WTC11 (cell line): ENCODE measurements around the gene FILIP1L. TPM values are rescaled to one million over a fixed set of nuclear protein-coding genes. Genes with fewer than 3 reads are reported as not detected.

Source experiments
- ATAC-seq: fragments of 200-7000 bp; cut with Tn5 transposase; 2 replicates; pipeline ENCODE4 v1.10.0; 2021; ENCODE audit warnings: mild to moderate bottlenecking, moderate library complexity
- CTCF ChIA-PET: fragments of 300-600 bp; sonication (Branson Sonifier 250); formaldehyde crosslinking; loops from one replicate; lab custom pipeline; 2021; ENCODE audit warnings: antibody characterized with exemption; lab: Charles Lee
- POLR2A ChIA-PET: fragments of 350-600 bp; sonication (Branson Sonifier 250); formaldehyde crosslinking; loops from one replicate; lab custom pipeline; 2021; ENCODE audit warnings: antibody characterized with exemption; lab: Charles Lee
- DNase-seq: peaks from one replicate; pipeline ENCODE4 v3.0.0; 2021; ENCODE audit warnings: low spot score
- H3K27ac Mint-ChIP-seq: 2 replicates; pipeline ENCODE4 v1.8.0; 2021; ENCODE audit warnings: mixed read lengths
- H3K27me3 Mint-ChIP-seq: 2 replicates; pipeline ENCODE4 v1.8.0; 2021; ENCODE audit warnings: low read depth, mild to moderate bottlenecking, moderate library complexity, mixed read lengths
- H3K36me3 Mint-ChIP-seq: 2 replicates; pipeline ENCODE4 v1.8.0; 2021; ENCODE audit warnings: mixed read lengths
- H3K4me1 Mint-ChIP-seq: 2 replicates; pipeline ENCODE4 v1.8.0; 2022; ENCODE audit warnings: mixed read lengths
- H3K4me3 Mint-ChIP-seq: 2 replicates; pipeline ENCODE4 v1.8.0; 2021; ENCODE audit warnings: mild to moderate bottlenecking, moderate library complexity, mixed read lengths
- H3K9me3 Mint-ChIP-seq: 2 replicates; pipeline ENCODE4 v1.8.0; 2021; ENCODE audit warnings: mixed read lengths
- ATF6 ChIP-seq: sonication (generic); formaldehyde crosslinking; IDR thresholded peaks from 2 replicates; pipeline ENCODE4 v1.8.1; 2023; ENCODE audit warnings: mild to moderate bottlenecking, missing genetic modification reagents
- CREM ChIP-seq: sonication (generic); formaldehyde crosslinking; IDR thresholded peaks from 2 replicates; pipeline ENCODE4 v1.8.1; 2022; ENCODE audit warnings: mild to moderate bottlenecking, missing genetic modification reagents, moderate library complexity
- GTF2I ChIP-seq: fragments of 250-450 bp; sonication (Bioruptor Pico); conservative IDR thresholded peaks from 2 replicates; pipeline ENCODE4 v1.4.0; 2021; ENCODE audit warnings: mild to moderate bottlenecking
- NFE2L1 ChIP-seq: sonication (generic); formaldehyde crosslinking; IDR thresholded peaks from 2 replicates; pipeline ENCODE4 v1.8.1; 2023; ENCODE audit warnings: missing genetic modification reagents
- RORB ChIP-seq: fragments of 250-450 bp; sonication (Bioruptor Pico); IDR thresholded peaks from 2 replicates; pipeline ENCODE4 v1.9.0; 2021; ENCODE audit warnings: mild to moderate bottlenecking
- STAT6 ChIP-seq: sonication (generic); formaldehyde crosslinking; conservative IDR thresholded peaks from 2 replicates; pipeline ENCODE4 v1.8.1; 2023; ENCODE audit warnings: mild to moderate bottlenecking, low read depth, missing genetic modification reagents, moderate library complexity
- TCF7 ChIP-seq: sonication (generic); formaldehyde crosslinking; IDR thresholded peaks from 2 replicates; pipeline ENCODE4 v1.8.0; 2022; ENCODE audit warnings: mild to moderate bottlenecking, low read depth, missing genetic modification reagents, moderate library complexity
- TEAD1 ChIP-seq: sonication (generic); formaldehyde crosslinking; IDR thresholded peaks from 2 replicates; pipeline ENCODE4 v1.8.0; 2022; ENCODE audit warnings: mild to moderate bottlenecking, missing genetic modification reagents
- TEAD4 ChIP-seq: sonication (generic); formaldehyde crosslinking; IDR thresholded peaks from 2 replicates; pipeline ENCODE4 v1.8.0; 2022; ENCODE audit warnings: mild to moderate bottlenecking, missing genetic modification reagents
- TP53 ChIP-seq: sonication (generic); formaldehyde crosslinking; IDR thresholded peaks from 2 replicates; pipeline ENCODE4 v1.8.1; 2023; ENCODE audit warnings: mild to moderate bottlenecking, missing genetic modification reagents
- ZNF396 ChIP-seq: fragments of 250-450 bp; sonication (Bioruptor Pico); IDR thresholded peaks from 2 replicates; pipeline ENCODE4 v1.8.0; 2021; ENCODE audit warnings: mild to moderate bottlenecking, moderate library complexity, borderline replicate concordance
- ZNF423 ChIP-seq: fragments of 250-450 bp; sonication (Bioruptor Pico); IDR thresholded peaks from 2 replicates; pipeline ENCODE4 v2.1.2; 2022; ENCODE audit warnings: mild to moderate bottlenecking, moderate library complexity
- ZNF512 ChIP-seq: sonication (generic); formaldehyde crosslinking; IDR thresholded peaks from 2 replicates; pipeline ENCODE4 v1.8.1; 2022; ENCODE audit warnings: missing genetic modification reagents, borderline replicate concordance
- ZNF532 ChIP-seq: fragments of 250-450 bp; sonication (Bioruptor Pico); IDR thresholded peaks from 2 replicates; pipeline ENCODE4 v1.9.0; 2021; ENCODE audit warnings: mild to moderate bottlenecking, borderline replicate concordance
- total RNA-seq: library from RNA; stranded (reverse); gene quantifications from 3 replicates; pipeline ENCODE4 v1.2.3, GENCODE V29; 2021
- TF ChIP-seq, protein P1 (sequence below): sonication (generic); formaldehyde crosslinking; IDR thresholded peaks from 2 replicates; pipeline ENCODE4 v1.8.0; 2022; ENCODE audit warnings: mild to moderate bottlenecking, missing genetic modification reagents
- TF ChIP-seq, protein P2 (sequence below): sonication (generic); formaldehyde crosslinking; IDR thresholded peaks from 2 replicates; pipeline ENCODE4 v1.8.0; 2022; ENCODE audit warnings: mild to moderate bottlenecking, missing genetic modification reagents
- TF ChIP-seq, protein P3 (sequence below): sonication (generic); formaldehyde crosslinking; IDR thresholded peaks from 2 replicates; pipeline ENCODE4 v1.8.0; 2022; ENCODE audit warnings: mild to moderate bottlenecking, missing genetic modification reagents
- TF ChIP-seq, protein P4 (sequence below): fragments of 200-600 bp; IDR thresholded peaks from 2 replicates; pipeline ENCODE4 v1.8.0; 2022; ENCODE audit warnings: antibody characterized with exemption

The FILIP1L gene
- total RNA-seq, 1 experiment from 2014 or later = 0.17 TPM

GRCh38 chr3:100098784-100099070 is 15.6 kb downstream of the FILIP1L start:
- no peak for TF ChIP-seq ZNF512 (CRISPR knock-in tag)
- TF ChIP-seq ZNF423 (CRISPR knock-in tag) = no peak
- TF ChIP-seq, protein P1, sequence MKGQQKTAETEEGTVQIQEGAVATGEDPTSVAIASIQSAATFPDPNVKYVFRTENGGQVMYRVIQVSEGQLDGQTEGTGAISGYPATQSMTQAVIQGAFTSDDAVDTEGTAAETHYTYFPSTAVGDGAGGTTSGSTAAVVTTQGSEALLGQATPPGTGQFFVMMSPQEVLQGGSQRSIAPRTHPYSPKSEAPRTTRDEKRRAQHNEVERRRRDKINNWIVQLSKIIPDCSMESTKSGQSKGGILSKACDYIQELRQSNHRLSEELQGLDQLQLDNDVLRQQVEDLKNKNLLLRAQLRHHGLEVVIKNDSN = no peak
- no peak for TF ChIP-seq TEAD4
- TF ChIP-seq ZNF396 (CRISPR knock-in tag) = no peak
- no peak for TF ChIP-seq TEAD1 (CRISPR knock-in tag)
- no peak for TF ChIP-seq GTF2I (CRISPR knock-in tag)
- no peak for TF ChIP-seq CREM (CRISPR knock-in tag)
- TF ChIP-seq, protein P2, sequence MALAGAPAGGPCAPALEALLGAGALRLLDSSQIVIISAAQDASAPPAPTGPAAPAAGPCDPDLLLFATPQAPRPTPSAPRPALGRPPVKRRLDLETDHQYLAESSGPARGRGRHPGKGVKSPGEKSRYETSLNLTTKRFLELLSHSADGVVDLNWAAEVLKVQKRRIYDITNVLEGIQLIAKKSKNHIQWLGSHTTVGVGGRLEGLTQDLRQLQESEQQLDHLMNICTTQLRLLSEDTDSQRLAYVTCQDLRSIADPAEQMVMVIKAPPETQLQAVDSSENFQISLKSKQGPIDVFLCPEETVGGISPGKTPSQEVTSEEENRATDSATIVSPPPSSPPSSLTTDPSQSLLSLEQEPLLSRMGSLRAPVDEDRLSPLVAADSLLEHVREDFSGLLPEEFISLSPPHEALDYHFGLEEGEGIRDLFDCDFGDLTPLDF (CRISPR knock-in tag) = no peak
- TF ChIP-seq RORB (CRISPR knock-in tag) = no peak
- TF ChIP-seq TP53 (CRISPR knock-in tag) = no peak
- TF ChIP-seq TCF7 (CRISPR knock-in tag) = no peak
- no peak for TF ChIP-seq ATF6 (CRISPR knock-in tag)
- TF ChIP-seq ZNF532 (CRISPR knock-in tag) = no peak
- TF ChIP-seq, protein P3, sequence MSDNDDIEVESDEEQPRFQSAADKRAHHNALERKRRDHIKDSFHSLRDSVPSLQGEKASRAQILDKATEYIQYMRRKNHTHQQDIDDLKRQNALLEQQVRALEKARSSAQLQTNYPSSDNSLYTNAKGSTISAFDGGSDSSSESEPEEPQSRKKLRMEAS (CRISPR knock-in tag) = no peak
- TF ChIP-seq STAT6 = no peak
- TF ChIP-seq NFE2L1 (CRISPR knock-in tag) = no peak
- TF ChIP-seq, protein P4, sequence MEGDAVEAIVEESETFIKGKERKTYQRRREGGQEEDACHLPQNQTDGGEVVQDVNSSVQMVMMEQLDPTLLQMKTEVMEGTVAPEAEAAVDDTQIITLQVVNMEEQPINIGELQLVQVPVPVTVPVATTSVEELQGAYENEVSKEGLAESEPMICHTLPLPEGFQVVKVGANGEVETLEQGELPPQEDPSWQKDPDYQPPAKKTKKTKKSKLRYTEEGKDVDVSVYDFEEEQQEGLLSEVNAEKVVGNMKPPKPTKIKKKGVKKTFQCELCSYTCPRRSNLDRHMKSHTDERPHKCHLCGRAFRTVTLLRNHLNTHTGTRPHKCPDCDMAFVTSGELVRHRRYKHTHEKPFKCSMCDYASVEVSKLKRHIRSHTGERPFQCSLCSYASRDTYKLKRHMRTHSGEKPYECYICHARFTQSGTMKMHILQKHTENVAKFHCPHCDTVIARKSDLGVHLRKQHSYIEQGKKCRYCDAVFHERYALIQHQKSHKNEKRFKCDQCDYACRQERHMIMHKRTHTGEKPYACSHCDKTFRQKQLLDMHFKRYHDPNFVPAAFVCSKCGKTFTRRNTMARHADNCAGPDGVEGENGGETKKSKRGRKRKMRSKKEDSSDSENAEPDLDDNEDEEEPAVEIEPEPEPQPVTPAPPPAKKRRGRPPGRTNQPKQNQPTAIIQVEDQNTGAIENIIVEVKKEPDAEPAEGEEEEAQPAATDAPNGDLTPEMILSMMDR = no peak
- TF ChIP-seq, all 79 proteins: peak for 0
- no peak for ATAC-seq
- Mint-ChIP-seq H3K9me3 (peaks cover 4% of the 10 kb centered on the region; the same call in 1 of the 2 replicates), H3K4me3 (no peak overlapping the region), H3K36me3 (no peaks in the 10 kb centered on the region), H3K27me3 (no peaks in the 10 kb centered on the region), H3K27ac (no peak overlapping the region), H3K4me1 (peaks cover 7% of the 10 kb centered on the region; the same call in 1 of the 2 replicates)
- CTCF ChIA-PET = no interaction called here
- no peak for DNase-seq
- POLR2A ChIA-PET = no interaction called here
